Measurements from ENCODE around the gene OR1F1. TPM values are rescaled to one million over a fixed set of nuclear protein-coding genes. Genes with fewer than 3 reads are reported as not detected.
"Not testable (repeated sequence)": the region's sequence is repeated elsewhere in the genome, so short reads cannot be mapped to it uniquely, and the experiment has no call there.

OR1F1 gene
- total RNA-seq, 1 experiment from 2014 or later, result 0.21 TPM

GRCh38 chr16:3165111-3165822 is 22.7 kb upstream of the OR1F1 start:
- in situ Hi-C loops (cut with HindIII; ENCODE audit: low pct_unique_long_range_greater_than_20kb, low sequenced_read_pairs), result no loop called here
- DNase-seq (ENCODE audit: low read depth, low spot score), result no peak

- in situ Hi-C loops (cut with HindIII; ENCODE audit: low pct_unique_long_range_greater_than_20kb, low sequenced_read_pairs), result no loop called here
- DNase-seq (ENCODE audit: low read depth, low spot score), result no peak
Measured at GRCh38 chr16:3166505-3166886, 21.5 kb upstream of the OR1F1 start.

GRCh38 chr16:3168729-3169128 is 19.3 kb upstream of the OR1F1 start:
- DNase-seq (ENCODE audit: low read depth, low spot score); in situ Hi-C loops (cut with HindIII; ENCODE audit: low pct_unique_long_range_greater_than_20kb, low sequenced_read_pairs): not testable (repeated sequence)

GRCh38 chr16:3170440-3171180 is 17.4 kb upstream of the OR1F1 start:
- DNase-seq (ENCODE audit: low read depth, low spot score), result no peak
- in situ Hi-C loops (cut with HindIII; ENCODE audit: low pct_unique_long_range_greater_than_20kb, low sequenced_read_pairs), result no loop called here

GRCh38 chr16:3171181-3171854 is 16.7 kb upstream of the OR1F1 start:
- no peak for DNase-seq (ENCODE audit: low read depth, low spot score)
- in situ Hi-C loops (cut with HindIII; ENCODE audit: low pct_unique_long_range_greater_than_20kb, low sequenced_read_pairs), result no loop called here

GRCh38 chr16:3171855-3172593 is 16.0 kb upstream of the OR1F1 start:
- peak; percentile 62 for DNase-seq (ENCODE audit: low read depth, low spot score)
- in situ Hi-C loops (cut with HindIII; ENCODE audit: low pct_unique_long_range_greater_than_20kb, low sequenced_read_pairs), result no loop called here

GRCh38 chr16:3173892-3174617 is 13.9 kb upstream of the OR1F1 start:
- peak; percentile 80 for DNase-seq (ENCODE audit: low read depth, low spot score)
- in situ Hi-C loops (cut with HindIII; ENCODE audit: low pct_unique_long_range_greater_than_20kb, low sequenced_read_pairs), result no loop called here

GRCh38 chr16:3174618-3175148 is 13.3 kb upstream of the OR1F1 start:
- no peak for DNase-seq (ENCODE audit: low read depth, low spot score)
- in situ Hi-C loops (cut with HindIII; ENCODE audit: low pct_unique_long_range_greater_than_20kb, low sequenced_read_pairs), result no loop called here

GRCh38 chr16:3175157-3176093 is 12.6 kb upstream of the OR1F1 start:
- DNase-seq (ENCODE audit: low read depth, low spot score), result peak; percentile 84
- in situ Hi-C loops (cut with HindIII; ENCODE audit: low pct_unique_long_range_greater_than_20kb, low sequenced_read_pairs), result no loop called here

GRCh38 chr16:3179651-3180050 is 8.4 kb upstream of the OR1F1 start:
- in situ Hi-C loops (cut with HindIII; ENCODE audit: low pct_unique_long_range_greater_than_20kb, low sequenced_read_pairs), result no loop called here
- no peak for DNase-seq (ENCODE audit: low read depth, low spot score)

GRCh38 chr16:3180445-3180878 is 7.5 kb upstream of the OR1F1 start:
- in situ Hi-C loops (cut with HindIII; ENCODE audit: low pct_unique_long_range_greater_than_20kb, low sequenced_read_pairs), result no loop called here
- peak; percentile 71 for DNase-seq (ENCODE audit: low read depth, low spot score)

- DNase-seq (ENCODE audit: low read depth, low spot score); in situ Hi-C loops (cut with HindIII; ENCODE audit: low pct_unique_long_range_greater_than_20kb, low sequenced_read_pairs): not testable (repeated sequence)
Measured at GRCh38 chr16:3182293-3182607, 5.8 kb upstream of the OR1F1 start.

- peak; percentile 86 for DNase-seq (ENCODE audit: low read depth, low spot score)
- in situ Hi-C loops (cut with HindIII; ENCODE audit: low pct_unique_long_range_greater_than_20kb, low sequenced_read_pairs), result no loop called here
Measured at GRCh38 chr16:3182608-3183444, 5.2 kb upstream of the OR1F1 start.

GRCh38 chr16:3183445-3184139 is 4.4 kb upstream of the OR1F1 start:
- DNase-seq (ENCODE audit: low read depth, low spot score), result no peak
- in situ Hi-C loops (cut with HindIII; ENCODE audit: low pct_unique_long_range_greater_than_20kb, low sequenced_read_pairs), result no loop called here
